ACHN (cell line): ENCODE measurements around the gene INMT.
A peak's percentile ranks its signal among the peaks of the same experiment; 100 is the strongest.

Experiments
- DNase-seq: peaks from one replicate; pipeline ENCODE4 v3.0.0-alpha.2; 2015
- in situ Hi-C: cut with HindIII; loops from 2 replicates; pipeline ENCODE4 v1.10.0; 2017; ENCODE audit warnings: low sequenced_read_pairs, low pct_ligation_motif_present, low pct_unique_long_range_greater_than_20kb

INMT gene

DNA sequence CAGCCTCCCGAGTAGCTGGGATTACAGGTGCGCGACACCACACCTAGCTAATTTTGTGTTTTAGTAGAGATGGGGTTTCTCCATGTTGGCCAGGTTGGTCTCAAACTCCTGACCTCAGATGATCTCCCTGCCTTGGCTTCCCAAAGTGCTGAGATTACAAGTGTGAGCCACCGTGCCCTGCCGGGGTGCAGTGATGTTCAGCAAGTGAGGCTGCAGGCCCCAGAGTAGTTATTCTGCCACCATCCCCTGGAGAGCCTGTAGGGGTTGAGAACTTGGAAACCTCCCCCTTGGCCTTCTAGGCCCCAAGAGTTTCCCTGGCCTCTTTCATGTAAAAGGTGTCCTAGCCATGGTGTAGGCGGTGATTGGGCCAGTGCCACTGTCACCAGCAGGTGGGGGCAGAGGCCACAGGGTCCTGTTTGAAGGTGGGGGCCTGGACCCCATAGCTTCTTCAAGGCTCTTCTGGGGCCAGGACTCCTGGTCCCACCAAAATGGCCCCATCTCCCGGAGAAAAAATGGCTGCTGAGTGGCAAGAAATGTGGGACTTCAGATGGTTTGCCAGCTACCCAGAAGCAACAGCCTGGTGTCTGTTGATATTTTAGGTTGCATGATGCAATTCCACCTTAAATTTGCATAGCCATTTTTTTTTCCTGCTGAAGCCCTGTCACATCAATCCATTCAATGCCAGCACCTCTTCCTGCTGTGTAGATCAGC lies 25.5 kb upstream of the INMT start:
- in situ Hi-C loops = no loop called here
- DNase-seq = no peak

DNA sequence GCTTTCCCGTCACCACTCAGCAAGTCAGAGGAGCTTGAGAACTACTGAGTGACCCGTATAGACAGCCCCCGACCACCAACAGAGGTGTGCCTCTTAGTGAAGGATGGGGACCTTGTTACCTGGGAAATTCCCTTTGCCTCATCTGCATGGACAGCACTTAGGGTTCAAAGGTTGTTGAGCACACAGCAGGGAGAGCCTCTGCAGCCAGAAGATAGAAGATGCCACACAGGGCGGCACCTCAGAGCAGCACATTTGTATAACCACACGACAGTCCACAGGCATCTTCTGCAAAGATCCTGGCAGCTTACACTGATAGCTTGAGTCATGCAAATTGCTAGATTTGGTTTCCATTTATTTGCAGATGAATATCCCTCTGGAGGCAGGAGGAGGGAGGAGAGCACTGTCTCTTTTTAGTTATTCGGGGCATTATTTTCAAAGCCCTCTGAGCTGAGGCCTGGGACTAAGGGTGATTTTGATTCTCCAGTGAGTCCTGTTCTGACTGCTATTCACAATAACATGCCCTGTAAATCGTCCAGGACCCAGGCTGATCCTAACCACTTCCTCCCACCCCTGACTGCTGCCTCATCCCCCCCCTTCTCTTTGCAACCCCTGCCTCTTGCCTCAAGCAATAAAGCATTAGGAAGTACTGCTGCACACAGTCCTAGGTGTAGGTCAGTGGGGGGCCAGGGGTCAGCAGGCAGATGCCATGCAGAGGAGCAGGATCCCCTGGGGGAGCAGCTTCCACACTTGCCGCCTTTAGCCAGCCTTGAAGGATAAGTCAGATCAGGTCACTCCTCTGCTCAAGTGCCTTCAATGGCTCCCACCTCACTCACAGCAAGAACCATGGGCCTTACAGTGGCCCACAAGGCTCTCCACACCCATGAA lies 24.6 kb upstream of the INMT start:
- in situ Hi-C loops = no loop called here
- DNase-seq = no peak

DNA sequence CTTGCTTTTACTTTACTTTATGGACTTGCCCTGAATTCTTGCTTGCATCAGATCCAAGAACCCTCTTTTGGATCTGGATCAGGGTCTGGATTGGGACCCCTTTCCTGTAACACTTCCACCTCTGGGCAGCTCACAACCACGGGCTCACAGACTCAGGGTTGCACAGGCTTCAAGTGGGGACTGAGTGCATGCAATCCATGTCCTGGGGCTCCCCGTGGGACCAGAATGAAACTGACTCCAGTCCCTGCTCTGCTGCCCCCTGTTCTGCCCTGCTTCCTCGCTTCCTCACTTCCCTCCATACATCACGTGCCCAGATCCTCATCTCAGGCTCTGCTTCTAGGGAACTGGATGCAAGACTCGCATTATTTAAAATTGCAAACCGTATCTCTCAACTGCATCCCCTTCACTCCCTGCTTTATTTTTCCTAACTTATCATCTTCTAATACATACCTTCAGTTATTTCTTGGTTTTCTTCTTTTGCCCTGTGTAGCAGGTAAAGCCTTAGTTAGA lies 23.3 kb upstream of the INMT start:
- no peak for DNase-seq
- in situ Hi-C loops = no loop called here

DNA sequence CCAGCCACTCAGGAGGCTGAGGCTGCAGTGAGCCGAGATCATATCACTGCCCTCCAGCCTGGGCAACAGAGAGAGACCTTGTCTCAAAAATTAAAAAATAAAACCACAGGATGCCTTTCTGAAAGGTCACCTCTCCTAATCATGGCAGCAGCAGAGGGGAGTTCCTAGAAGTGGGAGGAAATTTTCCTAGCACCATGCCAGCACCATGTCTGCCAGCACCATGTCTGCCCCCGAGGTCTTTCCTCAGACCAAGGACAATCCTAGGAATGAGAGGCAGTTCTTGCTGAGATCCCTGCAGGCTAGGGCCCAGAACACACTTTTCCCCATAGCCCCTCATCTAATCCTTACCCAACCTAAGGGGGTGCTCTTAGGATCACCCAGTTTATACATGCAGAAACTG lies 22.3 kb upstream of the INMT start:
- DNase-seq = no peak
- in situ Hi-C loops = no loop called here

DNA sequence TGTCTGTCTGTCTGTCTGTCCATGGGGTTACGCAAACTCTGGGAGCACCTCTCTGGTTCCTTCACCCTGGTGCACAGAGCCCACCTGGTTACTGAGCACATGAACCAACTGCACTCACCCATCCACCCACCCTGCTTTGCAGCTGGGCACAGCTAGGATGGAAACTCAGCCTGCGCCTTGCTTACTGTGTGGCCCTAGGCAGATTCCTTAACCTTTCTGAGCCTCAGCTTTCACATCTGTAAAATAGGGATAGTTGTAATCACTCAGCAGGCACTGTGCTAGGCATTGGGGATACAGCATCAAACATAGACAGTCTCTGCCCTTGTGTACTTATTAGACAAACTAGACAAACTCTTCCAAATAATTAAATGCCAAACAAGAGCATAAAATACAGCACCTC lies 21.8 kb upstream of the INMT start:
- in situ Hi-C loops = no loop called here
- DNase-seq = no peak

DNA sequence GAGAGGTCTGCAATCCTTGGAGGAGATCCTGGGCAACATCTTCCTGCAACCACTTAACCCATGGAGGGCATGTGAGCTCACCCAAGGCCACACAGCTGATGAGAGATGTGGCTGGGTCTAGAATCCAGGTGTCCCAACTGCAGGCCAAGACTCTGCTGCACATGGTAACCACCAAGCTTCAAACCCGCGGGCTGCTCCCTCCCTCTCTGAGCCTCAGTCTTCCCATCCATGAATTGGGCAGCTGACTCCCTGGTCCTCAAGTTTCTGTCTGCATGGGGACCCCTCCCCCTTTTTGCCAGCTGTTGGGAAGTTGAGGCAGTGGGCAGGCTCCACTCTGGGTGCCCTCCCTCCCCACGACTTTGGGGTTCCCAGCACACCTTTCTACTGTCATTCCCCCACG lies 20.9 kb upstream of the INMT start:
- no peak for DNase-seq
- in situ Hi-C loops = no loop called here

DNA sequence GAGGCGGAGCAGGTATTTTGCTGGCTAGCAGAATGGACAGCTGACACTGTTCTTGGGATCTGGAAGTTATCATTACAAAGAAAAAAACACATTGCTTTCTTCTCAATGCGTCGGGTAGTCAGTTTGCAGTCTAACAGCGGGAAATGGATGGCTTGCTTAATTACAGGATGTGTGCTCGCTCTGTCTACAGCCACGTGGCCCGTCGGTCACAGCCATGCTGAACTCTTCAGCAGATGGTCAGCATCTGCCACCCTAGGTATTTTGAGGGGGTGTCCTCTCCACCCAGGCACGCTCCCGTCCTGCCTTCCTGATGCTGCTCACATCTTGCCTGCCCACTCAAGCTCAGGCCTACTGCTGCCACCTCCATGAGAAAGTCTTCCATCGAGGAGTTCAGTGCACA lies 20.4 kb upstream of the INMT start:
- in situ Hi-C loops = no loop called here
- DNase-seq = no peak

DNA sequence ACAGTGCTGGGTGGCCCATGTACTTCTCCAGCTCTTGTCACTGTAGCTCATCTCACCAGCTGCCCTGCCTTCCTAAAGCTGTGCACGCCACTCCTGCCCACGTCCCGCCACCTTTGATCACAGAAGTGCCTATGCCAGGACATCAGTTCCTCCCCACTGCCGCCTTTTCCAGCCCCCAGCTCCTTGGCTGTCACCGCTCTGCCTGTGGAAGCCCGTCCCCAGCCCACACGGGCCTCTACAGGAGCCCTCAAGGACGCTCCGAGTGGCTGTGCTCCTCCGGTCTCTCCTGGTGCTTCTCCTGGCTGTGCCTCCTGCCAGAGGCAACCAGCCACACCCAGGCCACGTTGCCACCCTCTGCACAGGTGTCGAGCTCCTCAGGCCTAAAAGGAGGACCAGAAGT lies 19.3 kb upstream of the INMT start:
- DNase-seq = no peak
- in situ Hi-C loops = no loop called here

DNA sequence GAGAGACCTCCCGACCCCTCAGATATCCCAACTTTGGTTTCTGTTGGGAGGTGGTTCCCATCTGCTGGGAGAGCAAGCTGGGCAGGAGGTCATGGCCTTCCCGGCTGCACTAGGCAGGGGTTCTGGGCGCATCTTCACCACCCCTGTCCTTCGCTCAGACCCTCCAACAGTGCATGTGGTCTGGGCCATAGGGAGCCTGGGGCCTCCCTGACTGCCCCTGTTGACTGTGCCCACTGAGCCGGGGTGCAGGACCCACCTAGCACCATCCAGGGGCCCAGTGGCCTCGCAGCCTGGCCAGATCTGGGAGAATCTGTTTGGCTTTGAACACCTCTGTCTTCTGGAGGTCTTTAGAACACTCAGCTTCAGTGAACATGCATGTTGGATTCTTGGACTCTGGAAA lies 18.7 kb upstream of the INMT start:
- no peak for DNase-seq
- in situ Hi-C loops = no loop called here

DNA sequence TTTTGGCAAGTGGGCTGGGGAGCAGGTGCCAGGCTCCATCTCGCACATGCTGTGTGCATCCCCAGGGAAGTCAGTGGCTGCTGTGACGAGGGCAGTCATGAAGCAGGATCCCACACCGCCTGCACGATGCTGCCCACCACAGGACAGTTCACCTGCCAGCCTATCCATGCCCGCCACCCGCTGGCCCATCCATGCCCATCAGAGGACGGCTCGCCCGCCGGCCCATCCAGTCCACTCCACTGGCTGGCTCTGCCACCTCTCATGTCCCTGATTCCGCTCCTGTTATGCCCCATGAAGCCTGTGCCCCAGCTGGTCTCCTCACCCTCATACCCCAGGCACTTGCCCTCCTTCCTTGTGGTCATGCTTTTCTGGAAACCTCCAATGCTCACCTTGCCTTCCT lies 18.2 kb upstream of the INMT start:
- DNase-seq = no peak
- in situ Hi-C loops = no loop called here

DNA sequence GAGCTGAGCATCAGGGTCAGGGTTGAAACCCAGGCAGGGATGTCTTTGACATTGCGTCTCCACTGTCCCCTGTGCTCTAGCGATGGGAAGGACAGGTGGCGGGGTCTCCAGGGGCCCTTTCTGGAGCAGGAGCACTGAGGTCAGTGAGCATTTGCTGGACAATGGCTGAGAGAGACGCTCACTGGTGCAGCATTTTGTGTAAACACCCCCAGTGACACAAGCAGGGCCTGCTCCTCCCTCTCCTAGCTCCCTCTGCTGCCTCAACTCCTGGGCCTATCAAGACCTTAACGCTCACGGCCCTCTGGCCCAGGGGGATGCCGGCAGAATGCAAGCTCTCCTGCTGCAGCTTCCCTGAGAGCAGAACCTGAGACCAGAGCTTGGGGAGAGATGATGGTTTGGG lies 17.4 kb upstream of the INMT start:
- DNase-seq = no peak
- in situ Hi-C loops = no loop called here

DNA sequence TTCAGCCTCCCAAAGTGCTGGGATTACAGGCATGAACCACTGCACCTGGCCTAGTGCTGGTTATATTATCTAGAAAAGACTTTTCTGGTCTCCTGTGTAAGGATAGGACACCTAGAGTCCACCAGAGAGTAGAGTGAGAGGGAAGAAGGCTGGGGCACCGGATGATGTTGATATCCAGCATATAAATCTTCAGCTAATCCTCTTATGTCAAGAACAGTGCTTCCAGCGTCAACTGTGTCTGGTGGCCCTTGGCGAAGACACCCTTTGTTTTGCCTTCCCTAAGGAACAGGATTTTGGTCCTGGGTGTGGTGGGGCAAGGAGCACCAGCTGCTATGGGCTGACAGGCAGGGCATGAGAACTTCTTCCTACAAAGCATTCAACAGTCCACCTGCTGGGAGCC lies 16.3 kb upstream of the INMT start:
- in situ Hi-C loops = no loop called here
- DNase-seq = no peak

DNA sequence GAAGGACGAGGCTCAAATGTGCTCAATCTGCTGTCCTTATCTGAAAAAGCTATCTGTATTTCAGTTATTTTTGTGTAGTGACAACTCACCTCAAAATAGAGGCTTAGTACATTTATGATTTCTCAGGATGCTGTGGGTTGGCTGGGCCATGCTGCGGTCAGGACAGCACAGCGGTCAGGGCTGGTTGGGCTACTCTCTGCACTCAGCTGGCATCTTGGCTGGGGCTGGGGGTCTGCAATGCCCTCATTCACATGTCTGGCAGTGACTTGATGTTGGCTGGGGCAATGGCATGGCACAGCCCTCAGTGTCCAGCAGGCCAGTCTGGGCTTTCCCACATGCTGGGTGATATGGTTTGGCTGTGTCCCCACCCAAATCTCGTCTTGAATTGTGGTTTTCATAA lies 15.6 kb upstream of the INMT start:
- in situ Hi-C loops = no loop called here
- DNase-seq = no peak

DNA sequence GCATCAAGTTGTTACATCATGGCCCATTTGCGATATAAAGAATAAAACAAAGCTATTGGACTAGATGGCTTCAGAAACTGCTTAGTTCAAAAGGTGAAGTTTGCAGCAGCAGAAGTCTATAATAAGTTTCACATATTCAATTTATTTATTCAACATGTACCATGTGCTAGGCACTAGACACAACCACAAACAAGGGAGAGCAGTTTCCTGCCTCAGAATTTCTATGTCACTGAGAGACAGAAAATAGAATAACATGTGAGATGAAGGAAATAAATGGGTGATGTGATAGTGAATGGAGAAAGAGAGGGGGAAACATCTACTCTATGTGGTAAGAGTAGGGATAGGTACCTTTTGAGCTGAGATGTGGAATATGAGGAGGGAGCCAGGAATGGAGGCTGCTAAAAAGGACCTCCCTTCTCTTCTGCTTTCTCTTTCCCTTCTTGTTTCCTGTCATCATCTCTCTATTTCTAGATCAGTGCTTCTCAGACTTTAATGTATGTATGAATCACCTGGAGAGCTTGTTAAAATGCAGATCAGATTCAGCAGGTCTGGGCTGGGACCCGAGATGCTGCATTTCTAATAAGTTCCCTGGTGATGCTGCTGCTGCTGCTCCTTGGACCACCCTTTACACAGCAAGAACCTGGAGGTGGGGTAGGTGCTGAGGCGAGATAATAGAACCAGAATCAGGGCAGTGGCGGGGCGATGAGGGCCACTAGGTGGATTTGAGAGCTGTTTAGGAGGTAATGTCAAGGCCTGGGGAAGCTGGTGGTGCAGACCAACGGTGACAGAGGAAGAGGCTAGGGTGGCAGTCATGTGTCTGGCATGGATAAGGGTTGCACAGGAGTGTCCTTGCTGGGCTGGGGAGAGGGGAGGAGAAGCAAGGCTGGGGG lies 13.7 kb upstream of the INMT start:
- in situ Hi-C loops = no loop called here

DNA sequence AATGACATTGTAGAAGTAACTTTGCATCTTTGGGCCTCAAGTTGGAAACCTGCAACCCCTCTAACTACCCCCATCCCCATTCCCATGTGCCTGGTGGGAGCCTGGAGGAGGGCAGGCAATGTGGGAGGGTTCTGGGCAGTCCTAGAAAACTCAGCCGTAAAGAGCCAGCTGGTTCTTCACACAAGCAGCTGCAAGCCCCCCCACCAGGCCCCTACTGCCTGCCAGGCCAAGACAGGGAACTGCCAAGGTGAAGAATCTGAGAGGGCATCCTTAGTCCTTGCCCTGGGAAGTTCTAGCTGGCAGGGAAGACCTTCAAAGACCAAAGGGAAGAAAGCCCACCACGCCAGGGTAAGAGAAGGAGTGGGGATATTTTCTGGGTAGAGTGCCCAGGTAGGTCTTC lies 12.2 kb upstream of the INMT start:
- in situ Hi-C loops = no loop called here

More for the DNA sequence above, 13.7 kb upstream of the INMT start:
- DNase-seq = no peak

DNA sequence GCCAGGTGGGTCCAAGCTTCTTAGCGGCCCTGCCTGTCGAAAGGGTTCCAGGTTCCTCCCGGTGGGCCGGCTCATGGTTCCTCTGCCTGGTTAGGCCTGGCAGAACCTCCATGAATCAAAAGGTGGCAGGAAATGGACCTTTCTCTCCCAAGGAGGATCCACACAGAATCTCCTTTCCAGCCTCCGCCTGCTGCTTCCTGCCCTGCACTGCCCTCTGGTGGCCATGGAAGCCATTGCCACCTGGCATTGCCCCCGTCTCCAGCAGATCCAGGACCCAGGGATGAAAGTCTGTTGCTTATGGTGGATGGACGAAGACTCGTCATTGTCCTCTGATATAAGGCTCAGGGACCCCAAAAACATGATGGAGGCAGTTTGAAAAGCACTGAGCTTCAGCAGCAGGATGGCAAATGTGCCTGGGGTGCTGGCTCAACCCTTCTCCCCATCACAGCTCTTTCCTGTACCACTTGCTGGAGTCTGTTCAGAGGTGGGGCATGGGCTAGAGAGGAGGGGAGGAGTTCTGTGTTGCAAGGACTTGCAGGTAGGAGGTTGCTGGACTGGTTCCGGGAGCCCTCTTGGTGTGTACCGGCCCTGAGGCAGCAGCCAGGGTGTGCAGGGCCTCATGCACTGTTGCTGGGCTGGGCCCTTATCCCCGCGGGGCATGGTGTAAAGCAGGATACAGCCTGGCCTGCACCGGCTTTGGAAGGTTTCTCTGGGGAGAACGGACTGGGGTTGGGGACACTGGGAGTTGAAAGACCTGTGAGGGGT lies 11.3 kb upstream of the INMT start:
- DNase-seq = peak; percentile 74
- in situ Hi-C loops = no loop called here

More for the DNA sequence above, 12.2 kb upstream of the INMT start:
- no peak for DNase-seq

DNA sequence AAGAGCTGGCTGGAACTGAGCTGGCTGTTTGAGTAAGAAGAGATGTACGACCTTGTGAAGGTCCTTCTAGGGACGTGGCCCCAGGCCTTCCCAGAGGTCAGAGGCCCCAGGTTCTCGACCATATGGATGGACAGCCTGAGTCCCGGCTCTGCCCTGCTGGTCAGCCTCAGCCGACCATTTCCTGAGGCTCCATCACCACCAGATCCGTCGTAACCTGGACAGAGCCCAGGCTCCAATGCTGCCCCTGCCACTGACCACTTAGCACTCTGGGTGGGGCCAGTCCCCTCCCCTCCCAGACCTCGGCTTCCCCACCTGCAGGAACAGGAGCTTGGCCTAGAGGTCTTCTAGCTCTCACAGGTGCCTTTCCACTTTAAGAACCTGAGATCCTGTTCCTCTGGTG lies 10.6 kb upstream of the INMT start:
- no peak for DNase-seq
- in situ Hi-C loops = no loop called here

DNA sequence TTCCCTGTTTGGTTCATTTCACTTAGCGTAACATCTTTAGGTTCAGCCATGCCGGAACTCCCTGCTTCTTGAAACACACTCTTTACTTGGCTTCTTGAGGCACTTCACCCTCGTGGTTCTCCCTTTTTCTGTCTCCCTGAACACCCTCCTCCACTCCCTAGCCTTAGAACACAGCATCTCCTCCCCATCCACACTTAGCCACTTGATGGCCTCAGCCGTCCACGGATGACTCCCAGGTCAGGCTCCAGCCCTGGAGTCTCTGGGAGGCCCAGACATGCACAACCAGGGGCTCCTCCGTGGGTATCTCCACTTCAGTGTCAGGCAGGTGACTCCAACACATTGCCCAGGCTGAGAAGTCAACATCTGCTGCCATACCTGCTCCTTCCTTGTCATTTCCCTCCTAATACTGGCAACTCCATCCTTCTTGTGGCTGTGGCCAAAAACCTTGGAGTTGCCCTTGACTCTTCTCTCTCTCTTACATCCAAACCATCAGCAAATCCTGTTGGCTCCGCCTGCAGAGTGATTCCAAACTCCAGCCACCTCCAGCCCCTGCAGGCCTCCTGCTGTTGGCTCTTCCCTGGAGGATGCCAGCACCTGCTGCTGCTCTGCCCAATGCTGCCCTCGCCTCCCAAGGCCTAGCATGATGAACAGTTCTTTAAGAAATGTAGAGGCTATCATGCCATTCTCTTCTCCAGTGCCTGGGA lies 8.4 kb upstream of the INMT start:
- peak; percentile 15 for DNase-seq
- in situ Hi-C loops = no loop called here
